SIG-M5 treated with dmso at 0.1 percent for 504 hours (cell line): Measurements from ENCODE around the gene EBPL.
"Not testable (repeated sequence)": the region's sequence is repeated elsewhere in the genome, so short reads cannot be mapped to it uniquely, and the experiment has no call there.

Experiments
- DNase-seq: peaks from one replicate; lab custom pipeline; 2025; ENCODE audit not compliant: unreplicated experiment; lab: John Stamatoyannopoulos, UW

EBPL gene

GRCh38 chr13:49636705-49637104, 54.6 kb downstream of the EBPL start:
- no peak for DNase-seq

- DNase-seq: no peak
These were observed 55.5 kb downstream of the EBPL start for GRCh38 chr13:49635599-49636433.

- no peak for DNase-seq
These were observed 57.6 kb downstream of the EBPL start for GRCh38 chr13:49633710-49634109.

GRCh38 chr13:49632156-49632555, 59.1 kb downstream of the EBPL start:
- no peak for DNase-seq

GRCh38 chr13:49630580-49630979, 60.7 kb downstream of the EBPL start:
- no peak for DNase-seq

- DNase-seq: no peak
These were observed 61.3 kb downstream of the EBPL start for GRCh38 chr13:49629947-49630346.

- DNase-seq: peak; percentile 16
These were observed 61.9 kb downstream of the EBPL start for GRCh38 chr13:49629196-49629938.

GRCh38 chr13:49627831-49628652, 63.2 kb downstream of the EBPL start, which contains the start of gene ARL11:
TSS of gene ARL11 (plus strand) at chr13:49628507. CDS start at chr13:49630448, 1,941 bp downstream.
- peak; percentile 94 for DNase-seq

- DNase-seq: no peak
These were observed 65.8 kb downstream of the EBPL start for GRCh38 chr13:49625392-49626079.

- no peak for DNase-seq
These were observed 67.1 kb downstream of the EBPL start for GRCh38 chr13:49624229-49624628.

GRCh38 chr13:49622174-49622946, 68.9 kb downstream of the EBPL start:
- DNase-seq: no peak

- no peak for DNase-seq
These were observed 71.1 kb downstream of the EBPL start for GRCh38 chr13:49620170-49620621.

- DNase-seq: no peak
These were observed 74.6 kb downstream of the EBPL start for GRCh38 chr13:49616676-49617065.

- DNase-seq: no peak
These were observed 75.2 kb downstream of the EBPL start for GRCh38 chr13:49615836-49616675.

- DNase-seq: not testable (repeated sequence)
These were observed 79.2 kb downstream of the EBPL start for GRCh38 chr13:49612042-49612441.
